Nephron (organoid): Measurements from ENCODE around the gene SLC7A5.
A peak's percentile ranks its signal among the peaks of the same experiment; 100 is the strongest.

Source experiments
- H3K27ac Mint-ChIP-seq, 3 experiments: 2 replicates each; pipeline ENCODE4 v1.8.0; 2020; ENCODE audit warnings: mixed read lengths in 3 of 3, mild to moderate bottlenecking in 2 of 3, moderate library complexity in 1 of 3
- H3K27me3 Mint-ChIP-seq: 2 replicates; pipeline ENCODE4 v1.8.0; 2021; ENCODE audit warnings: low read depth, mild to moderate bottlenecking, moderate library complexity, mixed read lengths
- H3K36me3 Mint-ChIP-seq: 2 replicates; pipeline ENCODE4 v1.8.0; 2020; ENCODE audit warnings: low read depth, mixed read lengths
- H3K4me1 Mint-ChIP-seq: 2 replicates; pipeline ENCODE4 v1.8.0; 2020; ENCODE audit warnings: mixed read lengths
- H3K4me3 Mint-ChIP-seq, 3 experiments: 2 replicates each; pipeline ENCODE4 v1.8.0; 2020; ENCODE audit warnings: mild to moderate bottlenecking in 3 of 3, mixed read lengths in 3 of 3, moderate library complexity in 2 of 3
- H3K9me3 Mint-ChIP-seq: 2 replicates; pipeline ENCODE4 v1.8.0; 2020; ENCODE audit warnings: mixed read lengths
- TF ChIP-seq, protein P1 (sequence below), 3 experiments: fragments of 200-600 bp; sonication (generic); IDR thresholded peaks; one replicate each; pipeline ENCODE4 v1.5.0; 2021; ENCODE audit warnings: antibody characterized with exemption in 3 of 3; ENCODE audit not compliant: unreplicated experiment in 3 of 3

Gene SLC7A5

GRCh38 chr16:87842209-87842869 lies 27.0 kb downstream of the SLC7A5 start:
- Mint-ChIP-seq H3K4me1 (peaks cover 16% of the 10 kb centered on the region), H3K4me3 (no peak overlapping the region), H3K36me3 (peaks cover under 1% of the 10 kb centered on the region), H3K27ac (no peak overlapping the region), H3K27me3 (peaks cover 13% of the 10 kb centered on the region), H3K9me3 (no peaks in the 10 kb centered on the region)
- TF ChIP-seq, protein P1, sequence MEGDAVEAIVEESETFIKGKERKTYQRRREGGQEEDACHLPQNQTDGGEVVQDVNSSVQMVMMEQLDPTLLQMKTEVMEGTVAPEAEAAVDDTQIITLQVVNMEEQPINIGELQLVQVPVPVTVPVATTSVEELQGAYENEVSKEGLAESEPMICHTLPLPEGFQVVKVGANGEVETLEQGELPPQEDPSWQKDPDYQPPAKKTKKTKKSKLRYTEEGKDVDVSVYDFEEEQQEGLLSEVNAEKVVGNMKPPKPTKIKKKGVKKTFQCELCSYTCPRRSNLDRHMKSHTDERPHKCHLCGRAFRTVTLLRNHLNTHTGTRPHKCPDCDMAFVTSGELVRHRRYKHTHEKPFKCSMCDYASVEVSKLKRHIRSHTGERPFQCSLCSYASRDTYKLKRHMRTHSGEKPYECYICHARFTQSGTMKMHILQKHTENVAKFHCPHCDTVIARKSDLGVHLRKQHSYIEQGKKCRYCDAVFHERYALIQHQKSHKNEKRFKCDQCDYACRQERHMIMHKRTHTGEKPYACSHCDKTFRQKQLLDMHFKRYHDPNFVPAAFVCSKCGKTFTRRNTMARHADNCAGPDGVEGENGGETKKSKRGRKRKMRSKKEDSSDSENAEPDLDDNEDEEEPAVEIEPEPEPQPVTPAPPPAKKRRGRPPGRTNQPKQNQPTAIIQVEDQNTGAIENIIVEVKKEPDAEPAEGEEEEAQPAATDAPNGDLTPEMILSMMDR (IDR thresholded peaks at IDR 0.05; ENCODE audit: unreplicated experiment in 3 of 3), result no peak

DNA sequence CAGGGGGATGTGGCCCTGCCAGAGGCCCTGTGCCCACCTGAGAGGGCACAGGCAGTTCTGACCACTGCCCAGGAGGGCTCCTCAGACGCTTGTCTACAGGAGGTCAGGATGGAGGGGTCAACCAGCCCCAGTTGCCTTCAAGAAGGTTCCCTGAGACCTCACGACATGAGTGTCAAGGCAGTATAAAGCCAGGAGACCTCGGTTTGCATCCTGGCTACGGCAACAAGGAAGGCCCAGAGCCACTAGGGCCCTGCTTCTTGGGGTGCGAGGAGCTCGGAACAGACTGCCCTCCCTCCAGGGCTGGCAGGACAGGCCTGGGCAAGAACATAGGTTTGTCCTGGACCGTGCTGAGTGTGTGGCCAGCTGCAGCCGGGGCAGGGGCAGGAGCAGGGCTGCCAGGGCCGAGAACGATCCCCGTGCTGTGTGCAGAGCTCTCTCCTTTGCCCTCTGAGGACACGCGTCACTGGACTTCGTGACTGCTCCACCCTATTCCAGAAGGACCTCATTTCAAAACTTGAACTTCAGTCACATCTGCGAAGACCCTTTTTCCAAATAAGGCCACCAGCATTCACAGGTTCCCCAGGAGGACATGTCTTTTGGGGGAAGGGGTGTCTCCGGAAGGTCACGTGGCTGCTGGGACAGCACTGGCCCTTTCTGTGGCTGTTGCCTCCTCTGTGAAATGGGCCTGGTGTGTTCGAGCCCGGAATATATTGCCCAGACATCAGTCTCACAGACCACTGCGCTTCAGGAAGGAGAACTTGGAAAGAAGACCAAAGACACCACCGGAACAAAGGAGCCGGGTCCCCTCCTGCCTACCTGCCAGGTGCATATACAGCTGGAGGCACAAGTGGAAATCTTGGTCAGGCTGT lies 27.7 kb downstream of the SLC7A5 start:
- peaks cover 13% of the 10 kb centered on the region for H3K27me3 Mint-ChIP-seq
- H3K9me3 Mint-ChIP-seq, result no peaks in the 10 kb centered on the region
- TF ChIP-seq, protein P1 (IDR thresholded peaks at IDR 0.05; ENCODE audit: unreplicated experiment in 3 of 3), result no peak
- H3K27ac Mint-ChIP-seq, result no peak overlapping the region
- peaks cover 20% of the 10 kb centered on the region for H3K4me1 Mint-ChIP-seq
- no peak overlapping the region for H3K4me3 Mint-ChIP-seq
- peaks cover 3% of the 10 kb centered on the region for H3K36me3 Mint-ChIP-seq

DNA sequence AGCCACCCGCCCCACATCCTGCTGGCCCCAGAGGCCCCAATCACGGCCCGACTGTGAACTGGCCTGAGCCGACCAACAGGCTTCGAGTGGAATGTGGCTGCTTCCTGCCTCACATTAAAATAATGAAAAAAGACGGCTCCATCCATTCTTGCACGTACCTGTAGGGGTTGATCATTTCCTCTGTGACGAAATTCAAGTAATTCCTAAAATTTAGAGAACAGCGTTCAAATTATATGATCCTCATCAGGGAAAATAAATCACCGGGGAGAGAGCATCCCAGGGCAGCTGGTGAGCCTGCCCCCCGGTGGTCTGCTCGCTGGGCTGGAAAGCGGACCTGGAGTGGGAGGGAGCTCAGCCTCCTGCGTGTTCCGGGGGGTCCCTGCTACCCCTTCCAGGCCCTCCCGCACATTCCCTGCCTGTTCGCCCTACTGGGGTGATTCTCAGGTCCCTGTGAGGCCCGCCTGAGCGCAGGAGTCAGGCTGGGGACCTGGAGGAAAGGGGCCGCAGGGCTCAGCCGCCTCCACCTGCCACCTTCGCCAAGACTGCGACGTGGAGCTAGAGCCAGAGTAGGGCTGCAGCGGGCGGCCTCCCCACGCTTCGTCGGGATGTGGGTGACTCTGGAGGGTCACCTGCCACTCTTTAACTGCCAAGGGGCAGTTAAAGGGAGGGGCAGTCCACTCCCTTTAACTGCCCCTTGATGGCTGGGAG lies 28.9 kb downstream of the SLC7A5 start:
- peaks cover 20% of the 10 kb centered on the region for H3K4me1 Mint-ChIP-seq
- peak overlapping the region in 2 of 3 experiments; percentile 52 to 69 for H3K27ac Mint-ChIP-seq
- peaks cover 3% of the 10 kb centered on the region for H3K36me3 Mint-ChIP-seq
- no peak overlapping the region for H3K4me3 Mint-ChIP-seq
- TF ChIP-seq, protein P1 (IDR thresholded peaks at IDR 0.05; ENCODE audit: unreplicated experiment in 3 of 3), result no peak
- H3K9me3 Mint-ChIP-seq, result no peaks in the 10 kb centered on the region
- H3K27me3 Mint-ChIP-seq, result peaks cover 13% of the 10 kb centered on the region

GRCh38 chr16:87839542-87840270 lies 29.6 kb downstream of the SLC7A5 start:
- no peak overlapping the region for H3K4me3 Mint-ChIP-seq
- no peaks in the 10 kb centered on the region for H3K9me3 Mint-ChIP-seq
- peaks cover 11% of the 10 kb centered on the region for H3K27me3 Mint-ChIP-seq
- peak overlapping the region in 2 of 3 experiments; percentile 52 to 69 for H3K27ac Mint-ChIP-seq
- TF ChIP-seq, protein P1 (IDR thresholded peaks at IDR 0.05; ENCODE audit: unreplicated experiment in 3 of 3), result no peak
- H3K4me1 Mint-ChIP-seq, result peaks cover 18% of the 10 kb centered on the region
- peaks cover 3% of the 10 kb centered on the region for H3K36me3 Mint-ChIP-seq

GRCh38 chr16:87838643-87839541 lies 30.4 kb downstream of the SLC7A5 start:
- H3K36me3 Mint-ChIP-seq, result peaks cover 3% of the 10 kb centered on the region
- peaks cover 7% of the 10 kb centered on the region for H3K27me3 Mint-ChIP-seq
- no peaks in the 10 kb centered on the region for H3K9me3 Mint-ChIP-seq
- H3K27ac Mint-ChIP-seq, result no peak overlapping the region
- no peak overlapping the region for H3K4me3 Mint-ChIP-seq
- TF ChIP-seq, protein P1 (IDR thresholded peaks at IDR 0.05; ENCODE audit: unreplicated experiment in 3 of 3), result no peak
- peaks cover 22% of the 10 kb centered on the region for H3K4me1 Mint-ChIP-seq
